Measurements from ENCODE around the gene GAD2. TPM values are rescaled to one million over a fixed set of nuclear protein-coding genes. Genes with fewer than 3 reads are reported as not detected.

Gene GAD2
- total RNA-seq, 4 donors from 2014 or later = not detected

DNA sequence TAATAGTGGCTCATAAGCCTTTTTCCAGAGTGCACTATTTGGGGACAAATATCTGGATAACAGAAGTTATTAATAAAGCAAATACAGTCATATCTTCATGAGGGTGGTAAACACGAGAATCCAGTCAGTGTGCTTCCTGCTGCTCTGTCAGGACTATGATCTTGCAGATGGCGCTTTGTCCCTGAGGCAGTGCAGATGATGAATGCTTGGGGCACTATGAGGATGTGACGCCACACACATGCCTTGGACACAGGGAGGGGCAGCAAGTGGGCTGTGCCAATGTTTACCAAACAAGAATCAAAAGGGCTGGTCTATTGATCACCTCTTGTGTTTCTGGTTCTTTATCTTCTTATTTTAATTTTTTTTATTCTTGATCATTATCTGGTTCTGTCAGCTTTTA is 79.8 kb downstream of the GAD2 start:
- no peak for DNase-seq (ENCODE audit: low spot score in 2 of 2)
- H3K9me3 ChIP-seq = no peaks in the 10 kb centered on the region
- H3K27me3 ChIP-seq = no peaks in the 10 kb centered on the region
- no peak overlapping the region for H3K4me3 ChIP-seq
- no peaks in the 10 kb centered on the region for H3K36me3 ChIP-seq
- 71 to 74% methylated on average over 3 of the region's 3 CpGs for WGBS, 2 donors
- TF ChIP-seq EP300 (IDR thresholded peaks at IDR 0.05) = no peak
- TF ChIP-seq, protein P1, sequence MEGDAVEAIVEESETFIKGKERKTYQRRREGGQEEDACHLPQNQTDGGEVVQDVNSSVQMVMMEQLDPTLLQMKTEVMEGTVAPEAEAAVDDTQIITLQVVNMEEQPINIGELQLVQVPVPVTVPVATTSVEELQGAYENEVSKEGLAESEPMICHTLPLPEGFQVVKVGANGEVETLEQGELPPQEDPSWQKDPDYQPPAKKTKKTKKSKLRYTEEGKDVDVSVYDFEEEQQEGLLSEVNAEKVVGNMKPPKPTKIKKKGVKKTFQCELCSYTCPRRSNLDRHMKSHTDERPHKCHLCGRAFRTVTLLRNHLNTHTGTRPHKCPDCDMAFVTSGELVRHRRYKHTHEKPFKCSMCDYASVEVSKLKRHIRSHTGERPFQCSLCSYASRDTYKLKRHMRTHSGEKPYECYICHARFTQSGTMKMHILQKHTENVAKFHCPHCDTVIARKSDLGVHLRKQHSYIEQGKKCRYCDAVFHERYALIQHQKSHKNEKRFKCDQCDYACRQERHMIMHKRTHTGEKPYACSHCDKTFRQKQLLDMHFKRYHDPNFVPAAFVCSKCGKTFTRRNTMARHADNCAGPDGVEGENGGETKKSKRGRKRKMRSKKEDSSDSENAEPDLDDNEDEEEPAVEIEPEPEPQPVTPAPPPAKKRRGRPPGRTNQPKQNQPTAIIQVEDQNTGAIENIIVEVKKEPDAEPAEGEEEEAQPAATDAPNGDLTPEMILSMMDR (IDR thresholded peaks at IDR 0.05) = no peak
- no peak for TF ChIP-seq POLR2A (IDR thresholded peaks at IDR 0.05)
- H3K27ac ChIP-seq = no peak overlapping the region
- no peaks in the 10 kb centered on the region for H3K4me1 ChIP-seq

DNA sequence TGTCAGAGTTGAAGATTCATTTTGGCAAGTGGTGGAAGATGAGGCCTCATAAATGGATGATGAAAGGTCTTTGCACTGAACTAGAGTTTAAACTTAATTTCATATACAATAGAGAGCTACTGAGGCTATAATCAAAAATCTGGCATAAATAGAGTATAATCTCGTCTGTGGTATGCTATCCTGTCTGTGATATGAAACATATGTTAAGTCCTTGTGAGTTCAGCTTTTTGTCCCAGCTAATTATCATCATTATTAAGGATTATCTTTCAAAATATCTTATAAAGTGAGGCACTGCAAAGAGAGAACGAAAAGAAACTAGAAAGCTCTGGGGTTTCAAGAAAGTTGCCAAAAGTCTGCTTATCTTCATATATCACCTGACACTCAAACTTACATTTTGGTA is 83.4 kb downstream of the GAD2 start:
- TF ChIP-seq POLR2A (IDR thresholded peaks at IDR 0.05) (no peak), EP300 (IDR thresholded peaks at IDR 0.05) (no peak)
- TF ChIP-seq, protein P1 (IDR thresholded peaks at IDR 0.05) = no peak
- no peak for DNase-seq (ENCODE audit: low spot score in 2 of 2)
- Histone ChIP-seq H3K27ac (no peak overlapping the region), H3K36me3 (no peaks in the 10 kb centered on the region), H3K27me3 (no peaks in the 10 kb centered on the region), H3K4me3 (no peak overlapping the region), H3K9me3 (no peaks in the 10 kb centered on the region), H3K4me1 (no peaks in the 10 kb centered on the region)
- 64 to 70% methylated on average over 2 of the region's 2 CpGs for WGBS, 2 donors

DNA sequence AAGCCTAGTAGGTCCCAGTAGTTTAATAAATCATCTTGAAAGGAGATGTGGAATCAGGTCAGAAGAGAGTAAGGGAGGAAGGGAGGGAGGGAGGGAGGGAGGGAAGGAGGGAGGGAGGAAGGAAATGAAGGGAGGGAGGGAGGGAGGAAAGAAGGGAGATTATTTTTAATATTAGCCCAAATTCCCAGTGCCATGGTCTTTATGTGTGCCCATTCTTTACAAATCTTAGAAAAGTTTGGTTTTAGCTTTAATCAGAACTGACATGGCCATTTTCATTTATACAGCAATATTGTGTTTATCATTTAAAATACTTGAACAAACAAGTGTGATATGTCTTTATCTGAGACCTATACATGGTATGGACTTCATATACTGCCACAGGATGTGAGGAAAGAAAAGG is 86.8 kb downstream of the GAD2 start:
- TF ChIP-seq EP300 (IDR thresholded peaks at IDR 0.05) (no peak), POLR2A (IDR thresholded peaks at IDR 0.05) (no peak)
- TF ChIP-seq, protein P1 (IDR thresholded peaks at IDR 0.05) = no peak
- Histone ChIP-seq H3K4me3 (no peak overlapping the region), H3K27ac (no peak overlapping the region), H3K27me3 (no peaks in the 10 kb centered on the region), H3K36me3 (no peaks in the 10 kb centered on the region), H3K9me3 (no peaks in the 10 kb centered on the region), H3K4me1 (no peaks in the 10 kb centered on the region)
- no peak for DNase-seq (ENCODE audit: low spot score in 2 of 2)

DNA sequence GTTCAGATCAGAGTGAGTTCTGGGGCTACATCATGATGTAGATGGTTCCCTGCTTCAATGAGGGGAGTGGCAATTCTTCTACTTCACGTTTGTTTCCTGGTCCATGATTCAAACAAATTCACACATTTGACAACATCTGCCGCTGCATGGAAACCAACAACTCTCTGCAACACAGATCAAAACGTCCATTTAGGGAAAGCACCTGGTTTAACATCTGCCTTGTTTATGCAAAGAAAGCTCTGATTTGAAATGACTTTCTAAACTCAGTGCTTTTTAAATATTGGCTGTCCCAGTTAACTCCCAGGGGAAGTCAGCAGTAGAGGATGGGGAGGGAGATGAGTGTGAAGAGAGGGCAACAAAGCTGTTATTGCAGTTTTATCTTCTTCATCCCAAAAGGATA is 93.8 kb downstream of the GAD2 start:
- no peak overlapping the region for H3K27ac ChIP-seq
- H3K4me3 ChIP-seq = no peak overlapping the region
- TF ChIP-seq, protein P1 (IDR thresholded peaks at IDR 0.05) = no peak
- TF ChIP-seq POLR2A (IDR thresholded peaks at IDR 0.05) (no peak), EP300 (IDR thresholded peaks at IDR 0.05) (no peak)
- WGBS, 2 donors = 38 to 48% methylated on average over 3 of the region's 3 CpGs
- H3K36me3 ChIP-seq = no peaks in the 10 kb centered on the region
- H3K4me1 ChIP-seq = no peaks in the 10 kb centered on the region
- peaks cover 0 to 4% of the 10 kb centered on the region in 2 donors for H3K27me3 ChIP-seq
- H3K9me3 ChIP-seq = no peaks in the 10 kb centered on the region
- DNase-seq (ENCODE audit: low spot score in 2 of 2) = no peak

DNA sequence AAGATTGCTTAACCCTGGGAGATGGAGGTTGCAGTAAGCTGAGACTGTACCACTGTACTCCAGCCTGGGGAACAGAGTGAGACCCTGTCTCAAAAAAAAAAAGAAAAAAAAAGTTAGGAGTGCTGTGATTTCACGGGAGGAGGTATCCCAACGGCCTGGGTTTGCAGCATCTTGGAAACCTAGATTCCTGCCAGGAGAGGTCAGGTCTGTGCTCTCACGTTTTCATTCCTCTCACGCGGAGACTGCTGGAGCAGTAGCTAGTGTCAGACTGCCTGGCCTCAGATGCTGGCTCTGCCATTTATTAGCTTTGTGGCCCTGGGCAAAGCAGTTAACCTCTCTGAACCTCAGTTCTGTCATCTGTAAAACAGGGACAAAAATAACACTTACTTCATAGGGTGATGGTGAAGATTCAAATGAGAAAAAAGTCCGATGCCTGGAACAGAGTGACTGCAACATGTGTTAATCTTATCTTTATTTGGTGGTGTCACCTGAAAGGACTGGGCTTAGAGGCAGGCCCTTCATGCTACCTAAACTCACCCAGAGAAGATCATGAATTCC is 94.9 kb downstream of the GAD2 start:
- Histone ChIP-seq H3K27ac (no peak overlapping the region), H3K4me3 (no peak overlapping the region), H3K9me3 (no peaks in the 10 kb centered on the region), H3K36me3 (no peaks in the 10 kb centered on the region), H3K27me3 (peaks cover 0 to 4% of the 10 kb centered on the region in 2 donors), H3K4me1 (no peaks in the 10 kb centered on the region)
- DNase-seq (ENCODE audit: low spot score in 2 of 2) = no peak
- 28 to 41% methylated on average over 6 of the region's 6 CpGs for WGBS, 2 donors
- no peak for TF ChIP-seq POLR2A (IDR thresholded peaks at IDR 0.05)
- TF ChIP-seq EP300 (IDR thresholded peaks at IDR 0.05) = no peak
- TF ChIP-seq, protein P1 (IDR thresholded peaks at IDR 0.05) = no peak

All from tibial nerve (tissue), 4 donors.